ENCODE measurements around the gene PROC.

PROC gene

DNA sequence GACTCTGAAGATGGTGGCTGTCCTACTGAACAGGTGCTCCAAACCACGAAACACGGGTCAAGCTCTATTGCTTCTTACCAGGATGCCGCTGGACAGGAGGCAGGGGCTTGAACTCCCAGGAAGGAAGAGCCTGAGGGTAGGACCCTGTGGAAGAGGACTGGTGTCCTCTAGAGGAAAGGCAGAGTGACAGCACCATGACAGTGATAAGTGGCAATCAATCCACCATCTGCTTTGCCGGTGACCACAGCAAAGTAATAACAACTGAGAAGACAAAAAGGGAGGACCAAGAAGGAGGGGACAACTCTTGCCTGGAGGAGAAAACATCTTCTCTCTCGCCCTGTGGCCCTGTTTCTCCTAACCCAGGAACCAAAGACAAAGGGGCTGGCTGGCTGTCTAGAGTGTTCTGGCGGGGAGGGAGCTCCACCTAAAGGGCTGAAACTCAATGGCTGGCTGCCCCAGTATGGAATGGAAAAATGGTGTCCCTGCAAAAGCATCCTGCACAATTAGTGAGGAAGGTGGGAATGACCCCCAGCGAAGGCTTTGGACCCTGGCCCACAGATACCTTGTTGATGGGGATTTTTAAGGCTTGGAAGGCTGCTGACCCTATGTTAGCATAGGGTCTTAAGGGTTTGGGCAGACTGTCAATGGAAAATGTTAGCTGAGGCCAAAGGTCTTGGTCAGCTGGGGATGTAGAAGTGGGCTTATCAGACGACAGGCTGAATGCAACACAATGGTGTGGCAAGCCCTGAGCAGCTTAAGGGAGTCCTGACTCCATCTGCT lies 35.4 kb downstream of the PROC start:
- in situ Hi-C loops (cut with MboI; ENCODE audit: low sequenced_read_pairs): no loop called here

DNA sequence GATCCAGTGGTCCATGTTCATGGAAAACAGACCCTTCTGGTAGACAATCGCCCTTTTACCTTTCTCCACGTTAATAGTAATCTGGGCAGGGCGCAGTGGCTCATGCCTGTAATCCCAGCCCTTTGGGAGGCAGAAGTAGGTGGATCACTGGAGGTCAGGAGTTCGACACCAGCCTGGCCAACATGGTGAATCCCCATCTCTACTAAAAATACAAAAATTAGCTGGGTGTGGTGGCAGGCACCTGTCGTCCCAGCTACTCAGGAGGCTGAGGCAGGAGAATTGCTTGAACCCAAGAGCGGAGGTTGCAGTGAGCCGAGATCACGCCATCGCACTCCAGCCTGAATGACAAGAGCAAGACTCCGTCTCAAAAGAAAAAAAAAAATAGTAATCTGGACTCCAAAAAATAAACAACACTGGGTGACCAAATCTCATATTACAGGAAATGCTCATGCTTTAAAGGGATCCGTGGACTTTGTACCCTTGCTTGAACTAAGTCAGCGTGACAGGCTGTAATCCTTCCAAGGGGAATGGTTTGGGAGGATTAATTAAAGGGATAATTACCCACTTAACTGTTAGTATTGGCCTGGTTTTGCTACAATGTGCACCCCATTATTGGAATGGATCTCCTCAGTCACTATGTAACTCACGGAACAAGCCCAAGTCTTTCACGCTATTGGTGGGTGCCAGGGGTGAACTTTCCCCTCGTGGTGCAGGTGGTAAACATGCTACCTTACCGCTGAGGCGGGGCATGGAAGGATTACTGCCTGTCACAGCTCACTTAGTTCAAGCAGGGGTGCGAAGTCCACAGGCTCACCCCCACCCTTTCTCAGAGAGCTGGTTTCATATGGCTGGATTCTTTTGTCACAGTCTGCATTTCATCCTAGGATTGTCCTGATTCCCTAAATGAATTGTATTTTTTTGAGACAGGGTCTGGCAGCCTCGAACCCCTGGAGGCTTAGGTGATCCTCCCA lies 36.7 kb downstream of the PROC start:
- in situ Hi-C loops (cut with MboI; ENCODE audit: low sequenced_read_pairs): no loop called here

- in situ Hi-C loops (cut with MboI; ENCODE audit: low sequenced_read_pairs): no loop called here
Measured at GRCh38 chr2:127455566-127456493, 37.6 kb downstream of the PROC start.

GRCh38 chr2:127456960-127457359 lies 38.7 kb downstream of the PROC start:
- in situ Hi-C loops (cut with MboI; ENCODE audit: low sequenced_read_pairs): no loop called here

DNA sequence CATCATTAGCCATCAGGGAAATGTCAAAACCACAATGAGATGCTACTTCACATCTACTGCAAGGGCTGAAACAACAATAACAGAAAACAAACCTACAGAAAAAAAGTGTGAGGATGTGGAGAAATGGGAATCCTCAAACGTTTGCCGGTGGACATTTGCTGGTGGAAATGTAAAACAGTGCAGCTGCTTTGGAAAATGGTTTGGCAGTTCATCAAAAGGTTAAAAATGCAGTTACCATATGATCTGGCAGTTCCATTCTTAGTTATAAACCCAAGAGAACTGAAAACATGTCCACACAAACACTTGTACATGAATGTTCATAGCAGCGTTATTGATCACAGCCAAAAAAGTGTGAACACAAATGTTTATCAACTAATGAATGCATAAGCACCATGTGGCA lies 44.2 kb downstream of the PROC start:
- in situ Hi-C loops (cut with MboI; ENCODE audit: low sequenced_read_pairs): no loop called here

GRCh38 chr2:127463155-127463991 lies 45.1 kb downstream of the PROC start:
- in situ Hi-C loops (cut with MboI; ENCODE audit: low sequenced_read_pairs): no loop called here

DNA sequence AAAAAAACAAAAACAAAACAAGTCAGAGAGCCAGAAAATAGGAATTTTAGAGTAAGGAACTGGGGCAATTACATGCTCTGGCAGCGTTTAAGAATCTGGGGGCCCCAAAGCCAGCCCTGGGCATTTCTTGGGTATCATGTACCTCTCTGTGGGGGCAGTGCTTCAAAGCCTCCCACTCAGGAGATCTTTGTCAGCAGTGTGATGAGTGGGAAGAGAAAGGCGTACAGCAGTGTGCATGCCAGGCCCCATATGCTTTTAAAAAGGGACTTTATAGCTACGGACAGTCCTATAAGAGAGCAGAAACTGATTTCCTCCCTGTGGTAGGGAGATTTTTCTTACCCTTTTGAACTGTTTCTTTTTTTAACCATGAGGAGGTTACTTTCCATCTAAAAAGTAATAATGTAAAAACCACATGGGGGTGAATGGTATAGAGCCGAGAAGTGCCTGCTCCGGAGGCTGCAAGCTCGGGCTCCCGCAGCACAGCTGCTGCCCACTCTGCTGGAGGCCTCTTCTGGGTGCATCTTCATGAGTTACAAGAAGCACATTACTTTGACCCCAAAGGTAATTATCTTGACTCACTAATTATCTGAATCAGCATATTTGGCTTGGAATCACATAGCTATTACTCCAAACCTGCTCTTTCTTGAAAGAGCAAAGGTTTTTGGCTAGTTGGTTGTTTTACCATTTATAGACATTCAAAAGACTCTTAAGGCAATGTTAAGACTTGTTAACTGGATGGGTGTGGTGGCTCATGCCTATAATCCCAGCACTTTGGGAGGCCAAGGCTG lies 46.4 kb downstream of the PROC start:
- in situ Hi-C loops (cut with MboI; ENCODE audit: low sequenced_read_pairs): no loop called here

GRCh38 chr2:127465258-127465657 lies 47.0 kb downstream of the PROC start:
- in situ Hi-C loops (cut with MboI; ENCODE audit: low sequenced_read_pairs): no loop called here

DNA sequence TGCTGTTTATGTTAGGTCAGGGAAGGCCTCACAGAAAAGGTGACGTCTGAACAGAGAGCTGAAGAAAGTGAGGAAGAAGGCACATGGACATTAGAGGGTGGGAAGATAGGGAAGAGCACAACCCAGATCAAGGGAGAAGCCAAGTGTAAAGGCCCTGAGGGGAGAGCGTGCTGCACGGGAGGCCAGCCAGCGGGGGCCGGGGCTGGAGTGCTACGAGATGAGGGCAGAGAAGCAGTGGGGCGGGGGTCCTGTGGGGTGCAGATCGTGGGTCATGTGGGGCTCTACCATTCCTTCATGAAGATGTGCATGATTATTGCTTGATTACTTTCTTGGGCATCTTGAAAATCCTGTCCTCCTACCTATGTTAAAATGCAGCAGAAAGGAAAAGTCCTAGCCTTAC lies 50.8 kb downstream of the PROC start:
- in situ Hi-C loops (cut with MboI; ENCODE audit: low sequenced_read_pairs): no loop called here

DNA sequence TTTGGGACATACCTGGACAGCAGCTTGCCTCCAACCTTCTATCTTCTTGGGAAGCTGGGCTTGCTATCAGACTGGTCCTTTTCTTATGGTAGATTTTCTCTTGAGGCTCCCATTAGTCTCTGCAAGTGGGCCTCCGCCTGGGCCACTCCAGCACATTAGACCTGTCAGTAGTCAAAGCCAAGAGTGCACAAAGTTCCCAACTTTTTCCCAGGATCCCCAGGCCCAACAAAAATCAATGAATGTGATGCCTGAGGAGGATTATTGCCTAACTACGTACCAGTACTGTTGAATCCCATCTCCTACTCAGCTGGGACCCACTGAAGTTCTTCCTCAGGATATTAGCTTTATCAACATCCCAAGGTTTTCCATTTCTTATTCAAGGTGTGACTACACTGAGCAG lies 51.7 kb downstream of the PROC start:
- in situ Hi-C loops (cut with MboI; ENCODE audit: low sequenced_read_pairs): no loop called here

DNA sequence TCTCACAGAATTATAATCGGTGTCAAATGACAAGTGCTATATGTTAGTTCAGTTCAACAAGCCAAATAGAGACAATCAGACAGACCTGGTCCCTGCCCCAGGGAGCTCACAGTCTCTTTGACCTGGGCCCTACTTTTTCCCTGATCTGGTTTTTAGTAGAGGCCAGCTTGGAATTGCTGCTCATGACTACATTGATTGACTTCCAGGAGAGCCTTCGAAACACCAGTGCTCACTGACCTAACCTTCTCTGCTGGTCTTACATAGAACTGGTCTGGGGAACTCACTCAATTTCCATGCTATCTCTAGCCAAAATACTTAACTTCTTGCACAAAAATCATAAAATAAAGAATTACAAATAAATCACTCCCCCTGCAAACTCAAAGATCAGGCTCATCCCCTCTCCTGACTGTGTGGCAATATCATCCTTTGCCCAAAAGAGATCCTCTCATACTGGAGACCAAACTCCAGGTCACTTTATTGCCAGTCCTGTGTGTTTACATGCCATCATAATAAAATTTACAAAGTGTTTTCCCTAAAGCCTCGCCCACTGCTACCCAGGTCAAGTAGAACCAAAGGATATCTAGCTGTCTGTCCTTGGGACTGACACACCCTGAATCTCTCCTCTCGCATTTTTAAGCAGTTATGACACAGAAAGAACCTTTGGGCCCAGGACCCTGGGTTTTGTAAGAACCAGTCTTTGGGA lies 53.2 kb downstream of the PROC start:
- in situ Hi-C loops (cut with MboI; ENCODE audit: low sequenced_read_pairs): no loop called here

DNA sequence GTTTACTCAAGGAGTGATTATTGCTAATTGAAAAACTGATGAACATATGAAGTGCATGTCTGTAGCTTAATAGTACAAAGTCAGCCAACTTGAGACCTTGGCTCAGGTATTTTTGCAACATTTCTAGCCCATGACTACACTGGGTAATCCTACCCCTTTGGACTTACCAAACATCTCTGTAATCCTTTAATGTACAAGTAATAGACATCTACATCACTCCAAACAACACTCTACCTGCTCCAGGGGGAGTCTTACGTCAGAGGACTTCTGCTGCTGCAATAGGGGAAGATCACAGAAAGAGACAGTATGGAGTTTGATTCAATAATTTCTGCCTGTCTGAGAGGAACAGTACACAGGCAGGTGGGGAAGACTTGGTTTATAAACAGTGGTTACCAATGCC lies 54.0 kb downstream of the PROC start:
- in situ Hi-C loops (cut with MboI; ENCODE audit: low sequenced_read_pairs): no loop called here

GRCh38 chr2:127475788-127476187 lies 57.6 kb downstream of the PROC start:
- in situ Hi-C loops (cut with MboI; ENCODE audit: low sequenced_read_pairs): no loop called here

Measured in HL-60/S4 treated with retinoic acid at 250 ng/mL for 4 days and 3 days (cell line).